MM.1S (cell line): ENCODE results near the gene IL1RAPL2.

ENCODE experiments used
- CTCF ChIP-seq: fragments of 300-600 bp; sonication (generic); IDR thresholded peaks from 2 replicates; pipeline ENCODE4 v1.5.1; 2016; ENCODE audit warnings: antibody characterized with exemption, low read length, mixed read lengths
- EZH2 ChIP-seq: fragments of 300-600 bp; sonication (generic); optimal IDR thresholded peaks from 2 replicates; pipeline ENCODE3; 2017; ENCODE audit warnings: low read depth, mild to moderate bottlenecking, antibody characterized with exemption, low read length, mixed read lengths

GRCh38 chrX:104863466-104863865, 297.5 kb downstream of the IL1RAPL2 start:
- no peak for TF ChIP-seq CTCF
- no peak for TF ChIP-seq EZH2
